ENCODE measurements around the gene EEF2. TPM values are rescaled to one million over a fixed set of nuclear protein-coding genes. Genes with fewer than 3 reads are reported as not detected.

EEF2 gene
- total RNA-seq, 1 experiment from 2014 or later: 3,615 TPM

DNA sequence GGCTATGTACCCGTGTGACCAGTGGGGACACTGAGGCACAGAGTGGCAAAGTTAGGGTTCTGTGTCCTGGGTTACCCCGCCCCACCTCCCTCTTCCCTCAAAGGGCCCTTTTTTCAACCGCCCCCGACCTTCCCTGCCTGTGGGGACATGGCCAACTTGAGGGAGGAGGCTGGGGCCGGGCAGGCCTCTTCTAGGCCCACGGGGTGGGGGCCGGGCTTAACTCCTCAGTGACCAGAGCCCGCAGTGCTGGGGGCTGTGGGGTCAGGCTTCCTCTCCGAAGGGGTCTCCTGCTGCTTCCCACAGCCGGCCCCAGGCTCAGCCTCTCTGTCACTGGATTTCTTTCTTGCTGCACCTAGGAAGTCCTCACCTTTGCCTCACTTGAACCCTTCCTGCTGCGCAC, 46.2 kb upstream of the EEF2 start:
- no peak overlapping the region for H3K23ac ChIP-seq (ENCODE audit: insufficient read length, low read depth, low read length)
- peaks cover 8% of the 10 kb centered on the region for H3K9me3 ChIP-seq (ENCODE audit: control insufficient read depth, low read depth, low read length)
- H3K4me2 ChIP-seq (ENCODE audit: insufficient read depth, insufficient read length, low read length): no peak overlapping the region
- H2BK15ac ChIP-seq (ENCODE audit: low read depth, low read length): no peak overlapping the region
- no peak overlapping the region for H2AFZ ChIP-seq (ENCODE audit: low read length)
- H3K4ac ChIP-seq (ENCODE audit: low read depth, low read length): no peak overlapping the region
- no peaks in the 10 kb centered on the region for H4K20me1 ChIP-seq (ENCODE audit: control insufficient read depth, insufficient read depth, insufficient read length)
- DNase-seq: no peak
- no peaks in the 10 kb centered on the region for H3K79me1 ChIP-seq (ENCODE audit: insufficient read depth, low read depth, low read length, poor library complexity, severe bottlenecking)
- H3K27me3 ChIP-seq (ENCODE audit: insufficient read depth, low read length): no peaks in the 10 kb centered on the region
- TF ChIP-seq, protein P1, sequence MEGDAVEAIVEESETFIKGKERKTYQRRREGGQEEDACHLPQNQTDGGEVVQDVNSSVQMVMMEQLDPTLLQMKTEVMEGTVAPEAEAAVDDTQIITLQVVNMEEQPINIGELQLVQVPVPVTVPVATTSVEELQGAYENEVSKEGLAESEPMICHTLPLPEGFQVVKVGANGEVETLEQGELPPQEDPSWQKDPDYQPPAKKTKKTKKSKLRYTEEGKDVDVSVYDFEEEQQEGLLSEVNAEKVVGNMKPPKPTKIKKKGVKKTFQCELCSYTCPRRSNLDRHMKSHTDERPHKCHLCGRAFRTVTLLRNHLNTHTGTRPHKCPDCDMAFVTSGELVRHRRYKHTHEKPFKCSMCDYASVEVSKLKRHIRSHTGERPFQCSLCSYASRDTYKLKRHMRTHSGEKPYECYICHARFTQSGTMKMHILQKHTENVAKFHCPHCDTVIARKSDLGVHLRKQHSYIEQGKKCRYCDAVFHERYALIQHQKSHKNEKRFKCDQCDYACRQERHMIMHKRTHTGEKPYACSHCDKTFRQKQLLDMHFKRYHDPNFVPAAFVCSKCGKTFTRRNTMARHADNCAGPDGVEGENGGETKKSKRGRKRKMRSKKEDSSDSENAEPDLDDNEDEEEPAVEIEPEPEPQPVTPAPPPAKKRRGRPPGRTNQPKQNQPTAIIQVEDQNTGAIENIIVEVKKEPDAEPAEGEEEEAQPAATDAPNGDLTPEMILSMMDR (conservative IDR thresholded peaks at IDR 0.05): no peak
- no peaks in the 10 kb centered on the region for H3K4me1 ChIP-seq (ENCODE audit: insufficient read depth, low read length)
- H3K14ac ChIP-seq (ENCODE audit: insufficient read depth, low read length): no peak overlapping the region
- no peak overlapping the region for H3K18ac ChIP-seq (ENCODE audit: insufficient read length, low read depth, low read length)
- Mint-ChIP-seq H3K4me3 (no peak overlapping the region), H3K36me3 (ENCODE audit: insufficient read depth in 1 of 3, low read depth in 3 of 3) (peaks cover 5 to 33% (median 27%) of the 10 kb centered on the region in 3 experiments; a peak in 6 of 7 replicates), H3K27me3 (ENCODE audit: low read depth) (no peaks in the 10 kb centered on the region), H3K27ac (no peak overlapping the region), H3K9me3 (no peaks in the 10 kb centered on the region), H3K4me1 (no peaks in the 10 kb centered on the region)
- WGBS (ENCODE audit: extremely low coverage, insufficient read length, low lambda C conversion rate): no CpG with 5 or more reads among the region's 11 CpGs
- H3K23me2 ChIP-seq (ENCODE audit: insufficient read length, low read depth, low read length, poor library complexity, severe bottlenecking): no peaks in the 10 kb centered on the region
- no peak overlapping the region for H3K56ac ChIP-seq (ENCODE audit: insufficient read length, low read depth, low read length)
- no peak overlapping the region for H4K5ac ChIP-seq (ENCODE audit: insufficient read length, low read depth, low read length)
- no peak overlapping the region for H4K91ac ChIP-seq (ENCODE audit: insufficient read length, low read depth, low read length)
- no peak overlapping the region for H2AK5ac ChIP-seq (ENCODE audit: insufficient read length, low read length)
- H3T11ph ChIP-seq (ENCODE audit: low read length): no peak overlapping the region
- no peak overlapping the region for H2BK120ac ChIP-seq (ENCODE audit: low read depth, low read length, poor library complexity, severe bottlenecking)
- no peak overlapping the region for H4K8ac ChIP-seq (replicated peaks; ENCODE audit: insufficient read length, low read depth, low read length)
- H2BK20ac ChIP-seq (ENCODE audit: low read depth, low read length, poor library complexity, severe bottlenecking): no peak overlapping the region
- H3K9ac ChIP-seq (ENCODE audit: extremely low read depth, insufficient read length, low read length): no peak overlapping the region
- no peaks in the 10 kb centered on the region for H3K79me2 ChIP-seq (ENCODE audit: insufficient read depth, low read length)
- no peak overlapping the region for H2BK12ac ChIP-seq (ENCODE audit: insufficient read length, low read depth, low read length)
- H2BK5ac ChIP-seq (ENCODE audit: insufficient read length, low read length): no peak overlapping the region
- no peak overlapping the region for H3K27ac ChIP-seq (ENCODE audit: insufficient read length, low read depth, low read length)

All from H9 (cell line).